Thoracic aorta (tissue), 2 donors: ENCODE measurements around the gene COPS9. TPM values are rescaled to one million over a fixed set of nuclear protein-coding genes. Genes with fewer than 3 reads are reported as not detected.
A peak's percentile ranks its signal among the peaks of the same experiment; 100 is the strongest.

Experiments
- ATAC-seq: fragments of 150-250 bp; one replicate; pipeline ENCODE4 v1.8.0; 2017; ENCODE audit warnings: low read depth; ENCODE audit not compliant: insufficient number of reproducible peaks, low FRiP score
- DNase-seq: peaks from one replicate; pipeline ENCODE4 v3.0.0-alpha.2; 2020; ENCODE audit warnings: low spot score
- H3K27ac ChIP-seq, 2 donors: fragments of 200-600 bp; sonication (generic); 1 replicate in 1 of 2; 2 replicates in 1 of 2; pipeline ENCODE4 v1.5.1; 2016; ENCODE audit warnings: mild to moderate bottlenecking in 2 of 2, moderate library complexity in 2 of 2
- H3K27me3 ChIP-seq: fragments of 200-600 bp; sonication (generic); replicated peaks from 2 replicates; pipeline ENCODE4 v1.6.0; 2016; ENCODE audit warnings: mild to moderate bottlenecking; ENCODE audit not compliant: insufficient read depth
- H3K36me3 ChIP-seq: fragments of 200-600 bp; sonication (generic); one replicate; pipeline ENCODE4 v1.5.1; 2016
- H3K4me1 ChIP-seq, 2 donors: fragments of 200-600 bp; sonication (generic); 1 replicate in 1 of 2; 2 replicates in 1 of 2; pipeline versions ENCODE4 v1.5.1 to v1.6.0; 2016; ENCODE audit warnings: low read depth in 2 of 2, mild to moderate bottlenecking in 1 of 2; ENCODE audit not compliant: control insufficient read depth in 1 of 2
- H3K4me3 ChIP-seq: fragments of 200-600 bp; sonication (generic); 2 replicates; pipeline ENCODE4 v1.5.1; 2016; ENCODE audit warnings: mild to moderate bottlenecking
- H3K9me3 ChIP-seq: fragments of 200-600 bp; sonication (generic); 2 replicates; pipeline ENCODE4 v1.5.1; 2016
- CTCF ChIP-seq: fragments of 200-600 bp; sonication (generic); IDR thresholded peaks from one replicate; pipeline ENCODE4 v1.5.1; 2019; ENCODE audit warnings: antibody characterized with exemption
- total RNA-seq, 2 donors: library from RNA; depleted of rRNA; stranded (reverse); fragments of >200 nt; gene quantifications; one replicate each; pipeline versions ENCODE4 v1.1.0 to v1.2.3, GENCODE V29; 2016

The COPS9 gene
- total RNA-seq, 2 donors from 2014 or later, result 101 to 115 TPM

GRCh38 chr2:240136671-240137292 is 677 bp upstream of the COPS9 start:
- no peak for TF ChIP-seq CTCF
- H3K27ac ChIP-seq, result peak overlapping the region in 1 of 2 donors; percentile 54
- no peaks in the 10 kb centered on the region for H3K9me3 ChIP-seq
- H3K27me3 ChIP-seq, result no peaks in the 10 kb centered on the region
- DNase-seq (no peak), ATAC-seq (no peak)
- peaks cover 14% of the 10 kb centered on the region for H3K36me3 ChIP-seq
- peak overlapping the region; percentile 93 for H3K4me3 ChIP-seq
- H3K4me1 ChIP-seq, result peaks cover 12 to 22% of the 10 kb centered on the region in 2 donors

DNA sequence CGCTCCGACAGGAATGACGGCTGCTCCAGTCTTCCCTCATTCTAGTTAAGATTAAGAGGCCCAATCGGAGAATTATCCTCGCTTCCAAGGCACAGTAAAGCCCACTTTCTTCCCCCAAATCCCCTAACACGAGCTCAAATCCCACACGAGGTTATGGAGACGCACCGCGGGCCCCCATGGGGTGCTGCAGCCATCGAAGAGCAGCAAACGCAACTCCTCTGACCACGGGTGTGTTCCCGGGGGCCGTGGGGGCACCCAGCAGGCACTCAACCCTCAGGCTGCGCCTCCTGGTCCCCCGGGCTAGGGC is 446 bp downstream of the COPS9 start:
- Histone ChIP-seq H3K9me3 (no peaks in the 10 kb centered on the region), H3K36me3 (peaks cover 25% of the 10 kb centered on the region), H3K27ac (peak overlapping the region in 1 of 2 donors; percentile 54), H3K4me1 (peaks cover 12 to 22% of the 10 kb centered on the region in 2 donors), H3K4me3 (peak overlapping the region; percentile 93), H3K27me3 (no peaks in the 10 kb centered on the region)
- ATAC-seq (no peak), DNase-seq (no peak)
- TF ChIP-seq CTCF, result no peak

DNA sequence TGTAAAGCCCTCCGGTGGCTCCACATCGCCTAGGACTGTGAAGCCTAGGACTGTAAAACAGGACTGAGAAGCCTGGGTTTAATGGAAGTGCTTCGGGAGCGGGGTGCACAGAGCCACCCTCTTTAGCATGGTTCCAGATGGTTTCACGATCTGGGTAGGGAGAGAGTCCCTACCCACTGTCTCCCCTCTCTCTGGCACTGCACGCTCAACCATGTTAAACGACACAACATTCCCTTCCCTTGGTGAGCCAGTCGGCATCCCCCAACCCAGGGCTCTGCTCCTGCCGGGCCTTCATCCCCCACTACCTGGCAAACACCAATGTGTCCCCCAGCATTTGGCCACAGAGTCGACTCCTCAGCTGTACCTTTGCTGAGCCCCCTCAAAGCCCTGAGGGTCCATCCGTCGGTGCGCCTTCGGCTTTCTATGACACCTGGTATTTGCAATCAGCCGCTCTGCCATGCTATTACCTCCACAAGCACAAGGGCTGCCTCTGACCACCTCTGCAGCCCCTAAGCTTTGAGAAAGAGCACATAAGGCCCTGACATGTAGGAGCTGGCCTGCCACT is 1.1 kb downstream of the COPS9 start:
- no peak overlapping the region for H3K27ac ChIP-seq

DNA sequence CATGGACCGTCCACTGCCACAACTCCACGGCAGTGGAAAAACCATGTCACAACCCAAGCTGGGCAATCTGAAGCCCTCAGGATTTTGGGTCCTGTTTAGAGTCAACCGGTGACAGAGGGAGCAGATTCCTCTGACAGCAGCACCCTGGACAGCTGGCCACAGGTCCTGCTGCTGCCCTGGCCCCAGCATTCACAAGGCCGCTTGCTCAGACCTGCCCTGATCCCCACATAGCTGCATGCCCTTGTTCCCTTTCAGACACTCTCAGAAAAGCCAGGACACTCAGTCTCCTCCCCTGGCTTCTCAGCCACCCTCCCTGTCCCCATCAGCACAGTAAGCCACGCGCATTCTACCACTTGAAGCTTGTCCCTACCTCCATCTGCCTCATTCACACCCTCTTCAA is 1.6 kb downstream of the COPS9 start:
- ATAC-seq (no peak), DNase-seq (no peak)
- peaks cover 12 to 22% of the 10 kb centered on the region in 2 donors for H3K4me1 ChIP-seq
- peaks cover 37% of the 10 kb centered on the region for H3K36me3 ChIP-seq
- TF ChIP-seq CTCF, result no peak
- no peak overlapping the region for H3K4me3 ChIP-seq
- H3K9me3 ChIP-seq, result no peaks in the 10 kb centered on the region
- H3K27ac ChIP-seq, result no peak overlapping the region
- no peaks in the 10 kb centered on the region for H3K27me3 ChIP-seq

More for the DNA sequence above, 1.1 kb downstream of the COPS9 start:
- peaks cover 12 to 22% of the 10 kb centered on the region in 2 donors for H3K4me1 ChIP-seq
- DNase-seq (no peak), ATAC-seq (no peak)
- peak overlapping the region; percentile 93 for H3K4me3 ChIP-seq
- peaks cover 31% of the 10 kb centered on the region for H3K36me3 ChIP-seq
- no peak for TF ChIP-seq CTCF
- no peaks in the 10 kb centered on the region for H3K27me3 ChIP-seq
- H3K9me3 ChIP-seq, result no peaks in the 10 kb centered on the region

DNA sequence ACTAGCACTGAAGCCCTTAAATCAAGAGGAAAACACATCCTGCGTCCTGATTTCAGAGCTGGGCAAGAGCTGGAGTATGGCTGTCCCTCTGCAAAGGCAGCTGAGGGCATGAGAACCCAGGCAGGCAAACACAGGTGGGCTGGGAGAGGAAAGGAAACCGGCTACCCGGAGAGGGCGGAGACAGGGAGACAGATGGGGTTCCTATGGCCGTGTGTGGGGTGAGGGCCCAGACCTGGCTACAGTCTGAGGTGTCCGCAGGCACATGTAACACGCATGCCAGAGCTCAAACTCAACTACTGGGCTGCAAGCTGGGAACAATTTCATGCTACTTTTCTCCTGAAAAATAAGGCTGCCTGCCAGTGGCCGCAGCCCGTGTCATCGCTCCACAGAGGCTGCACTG is 2.7 kb downstream of the COPS9 start:
- H3K9me3 ChIP-seq, result no peaks in the 10 kb centered on the region
- H3K4me3 ChIP-seq, result no peak overlapping the region
- peaks cover 12 to 22% of the 10 kb centered on the region in 2 donors for H3K4me1 ChIP-seq
- TF ChIP-seq CTCF, result no peak
- no peak for ATAC-seq
- peaks cover 45% of the 10 kb centered on the region for H3K36me3 ChIP-seq
- no peaks in the 10 kb centered on the region for H3K27me3 ChIP-seq
- no peak for DNase-seq
- no peak overlapping the region for H3K27ac ChIP-seq
